Measurements from ENCODE around the gene AGO4. TPM values are rescaled to one million over a fixed set of nuclear protein-coding genes. Genes with fewer than 3 reads are reported as not detected.

Gene AGO4
- total and polyA plus RNA-seq, 2 of the 8 experiments (the other 6 are each of a cell fraction or from before 2014, with no cell fraction given), result 5.5 to 7.7 TPM

- Histone ChIP-seq H3K4me1 (replicated peaks in 1 of 4; ENCODE audit: control insufficient read depth in 3 of 4, insufficient read depth in 4 of 4, low read length in 3 of 4) (no peaks in the 10 kb centered on the region), H2BK5ac (ENCODE audit: low read depth, low read length) (no peak overlapping the region), H4K20me1 (replicated peaks in 1 of 2; ENCODE audit: control insufficient read depth in 1 of 2, insufficient read depth in 2 of 2, low read length in 2 of 2) (no peaks in the 10 kb centered on the region), H2BK120ac (replicated peaks; ENCODE audit: low read depth, low read length) (no peak overlapping the region), H3K36me3 (ENCODE audit: control insufficient read depth in 2 of 4, insufficient read depth in 4 of 4, low read length in 3 of 4) (peaks cover 0 to 15% (median 6%) of the 10 kb centered on the region in 4 experiments; a peak in 4 of 8 replicates), H3K27ac (ENCODE audit: low read depth, low read length) (no peak overlapping the region), H4K91ac (replicated peaks; ENCODE audit: insufficient read length, low read length) (no peak overlapping the region), H2AK5ac (ENCODE audit: low read depth, low read length) (no peak overlapping the region), H3K23ac (ENCODE audit: insufficient read length) (no peak overlapping the region), H3K4me2 (ENCODE audit: insufficient read depth in 1 of 2, low read depth in 2 of 2, low read length in 2 of 2) (no peak overlapping the region), H2BK15ac (ENCODE audit: low read length) (no peak overlapping the region), H3K4me3 (ENCODE audit: extremely low read depth in 1 of 4, insufficient read depth in 2 of 4, low read depth in 3 of 4, low read length in 4 of 4) (no peak overlapping the region), H3K4ac (replicated peaks; ENCODE audit: insufficient read length, low read depth, low read length) (no peak overlapping the region), H3K79me2 (ENCODE audit: control insufficient read depth in 1 of 2, insufficient read depth in 2 of 2, low read length in 2 of 2) (no peaks in the 10 kb centered on the region), H4K5ac (ENCODE audit: insufficient read length, low read depth, low read length) (no peak overlapping the region), H2BK12ac (ENCODE audit: low read depth, low read length) (no peak overlapping the region), H3K14ac (ENCODE audit: insufficient read length) (no peak overlapping the region), H3K56ac (replicated peaks; ENCODE audit: insufficient read length, low read depth, low read length) (no peak overlapping the region), H2AFZ (ENCODE audit: low read length) (no peak overlapping the region), H2BK20ac (ENCODE audit: low read length) (no peak overlapping the region), H3K9ac (replicated peaks in 1 of 4; ENCODE audit: extremely low read depth in 1 of 4, low read depth in 3 of 4, low read length in 3 of 4) (no peak overlapping the region), H3K18ac (ENCODE audit: extremely low read depth, low read length) (no peak overlapping the region), H4K8ac (ENCODE audit: extremely low read depth, insufficient read depth, low read length) (no peak overlapping the region), H3K9me3 (ENCODE audit: insufficient read depth in 2 of 2, low read depth in 1 of 2, low read length in 1 of 2) (no peaks in the 10 kb centered on the region), H3K27me3 (replicated peaks in 1 of 4; ENCODE audit: control insufficient read depth in 3 of 4, extremely low read depth in 1 of 4, insufficient read depth in 3 of 4, low read length in 3 of 4) (no peaks in the 10 kb centered on the region), H3K79me1 (ENCODE audit: low read depth, low read length) (no peaks in the 10 kb centered on the region), H3K23me2 (ENCODE audit: low read depth, low read length) (no peaks in the 10 kb centered on the region)
- no peak for DNase-seq (ENCODE audit: low read depth in 1 of 2, low spot score in 2 of 2)
- WGBS, 2 experiments (ENCODE audit: extremely low coverage in 1 of 2, insufficient coverage in 1 of 2, insufficient read length in 1 of 2, insufficient replicate concordance in 2 of 2, low coverage in 1 of 2, low lambda C conversion rate in 2 of 2, missing lambda C conversion rate in 1 of 2), result 97% methylated on average over 8 of the region's 8 CpGs; no CpG with 5 or more reads in 1 of the 2 experiments
- CTCF ChIA-PET (ENCODE audit: partially characterized antibody), result no interaction called here
- no peak for TF ChIP-seq USF2 (IDR thresholded peaks at IDR 0.05; ENCODE audit: low read length)
- peak; percentile 69; the same call in 1 of the 2 replicates for TF ChIP-seq CEBPB (IDR thresholded peaks at IDR 0.05; ENCODE audit: low read depth, low read length)
- no peak for FAIRE-seq
- POLR2A ChIA-PET (ENCODE audit: partially characterized antibody), result no interaction called here
These were observed 31.0 kb downstream of the AGO4 start for GRCh38 chr1:35838693-35839245.

Data from H1 (cell line).